NCI-H2196 (cell line): Measurements from ENCODE around the gene TUB.
A peak's percentile ranks its signal among the peaks of the same experiment; 100 is the strongest.

Source experiments
- DNase-seq: peaks from one replicate; lab custom pipeline; 2025; ENCODE audit not compliant: unreplicated experiment; lab: John Stamatoyannopoulos, UW

The TUB gene

GRCh38 chr11:8105133-8105532, 24.1 kb downstream of the TUB start:
- DNase-seq, result no peak

DNA sequence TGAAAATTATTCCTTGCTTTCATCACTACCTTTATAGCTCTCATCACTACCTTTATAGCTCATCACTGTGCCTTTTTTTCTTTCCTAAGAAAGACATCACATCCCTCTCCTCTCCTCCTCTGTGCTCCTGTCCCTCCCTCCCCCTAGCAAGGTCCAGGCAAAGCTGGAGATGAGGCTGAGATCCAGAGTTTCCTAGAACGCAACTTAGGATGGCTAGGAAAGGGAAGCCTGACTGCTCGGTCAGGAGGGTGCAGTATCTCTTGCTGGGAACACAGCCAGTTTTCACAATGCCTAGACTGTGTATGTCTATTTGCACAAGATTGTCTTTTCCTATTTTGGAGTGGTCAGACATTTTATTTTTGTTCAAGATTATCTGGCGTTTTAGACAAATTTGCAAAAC, 24.7 kb downstream of the TUB start:
- DNase-seq, result no peak

- DNase-seq, result no peak
Observed at GRCh38 chr11:8106679-8107078, 25.7 kb downstream of the TUB start.

GRCh38 chr11:8107642-8108041, 26.6 kb downstream of the TUB start:
- no peak for DNase-seq

DNA sequence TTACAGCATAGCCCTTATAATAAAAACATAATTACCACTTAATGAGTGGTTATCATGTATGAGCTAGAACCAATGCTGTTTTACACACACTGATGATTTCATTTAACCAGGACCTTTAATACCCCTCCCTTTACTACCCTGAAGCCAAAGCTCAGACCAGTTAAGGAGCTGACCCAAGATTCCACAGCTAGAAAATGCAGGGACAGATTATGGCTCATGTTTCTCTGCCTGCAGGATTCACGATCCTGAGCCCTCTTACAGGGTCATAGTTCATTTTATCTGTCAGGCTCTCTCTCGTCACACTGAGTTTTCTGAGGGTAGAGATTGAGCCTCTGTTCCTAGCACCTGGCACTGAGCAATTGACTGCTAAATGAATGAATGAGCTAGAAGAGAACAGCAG, 27.4 kb downstream of the TUB start:
- no peak for DNase-seq

- DNase-seq, result no peak
Observed at GRCh38 chr11:8109675-8110074, 28.7 kb downstream of the TUB start.

GRCh38 chr11:8110396-8110795, 29.4 kb downstream of the TUB start:
- peak; percentile 44 for DNase-seq

- DNase-seq, result no peak
Observed at GRCh38 chr11:8111636-8112035, 30.6 kb downstream of the TUB start.

DNA sequence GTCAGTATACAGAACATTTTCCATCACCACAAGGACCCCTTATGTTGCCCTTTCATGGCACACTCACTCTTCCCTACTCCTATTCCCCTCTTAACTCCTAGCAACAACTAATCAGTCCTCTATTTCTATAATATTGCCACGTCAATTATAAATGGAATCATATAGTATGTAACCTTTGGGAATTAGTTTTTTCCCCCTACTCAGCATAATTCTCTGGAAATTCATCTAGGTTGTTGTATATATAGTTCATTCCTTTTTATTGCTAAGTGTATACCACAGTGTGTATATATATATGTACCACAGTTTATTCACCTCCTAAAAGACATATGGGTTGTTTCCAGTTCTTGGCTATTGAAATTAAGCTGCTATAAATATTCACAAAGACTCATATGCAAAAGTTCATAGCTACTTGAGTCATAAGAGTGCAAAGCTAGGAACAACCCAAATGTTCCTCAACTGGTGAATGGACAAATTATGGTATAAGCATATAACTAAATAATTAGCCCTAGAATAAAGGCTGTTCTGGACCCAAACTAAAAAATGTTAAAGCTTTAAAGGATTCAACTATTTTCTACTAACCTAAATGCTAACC, 41.3 kb downstream of the TUB start:
- DNase-seq, result no peak

DNA sequence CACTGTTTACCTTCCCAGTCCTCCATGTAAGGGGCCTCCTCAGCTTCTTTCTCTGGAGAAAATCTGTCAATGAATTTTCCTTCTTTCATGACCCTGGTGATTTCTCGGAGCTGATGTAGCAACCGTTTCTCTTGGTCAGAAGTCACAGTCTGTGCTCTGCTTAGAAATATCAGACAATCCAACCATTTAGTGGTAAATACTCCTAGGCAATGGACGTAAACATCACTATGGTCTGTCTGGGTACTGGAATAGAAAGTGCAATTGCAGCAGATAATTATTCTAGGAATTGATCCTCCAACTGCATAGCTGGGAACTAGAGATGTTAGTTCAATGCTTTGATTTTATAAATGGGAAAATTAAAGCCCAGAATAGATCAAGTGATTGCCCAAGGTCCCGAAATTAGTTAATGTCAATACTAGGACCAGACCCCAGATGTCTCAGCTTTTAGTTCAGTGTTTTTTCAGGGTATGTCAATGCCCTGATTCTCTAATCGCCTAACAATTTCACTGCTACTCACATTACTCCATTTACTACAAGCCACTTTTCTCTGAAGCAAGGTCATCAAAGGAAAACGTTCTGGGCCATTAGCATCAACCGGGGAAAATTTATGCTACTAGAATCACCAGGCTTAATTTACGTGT, 45.8 kb downstream of the TUB start:
- no peak for DNase-seq

DNA sequence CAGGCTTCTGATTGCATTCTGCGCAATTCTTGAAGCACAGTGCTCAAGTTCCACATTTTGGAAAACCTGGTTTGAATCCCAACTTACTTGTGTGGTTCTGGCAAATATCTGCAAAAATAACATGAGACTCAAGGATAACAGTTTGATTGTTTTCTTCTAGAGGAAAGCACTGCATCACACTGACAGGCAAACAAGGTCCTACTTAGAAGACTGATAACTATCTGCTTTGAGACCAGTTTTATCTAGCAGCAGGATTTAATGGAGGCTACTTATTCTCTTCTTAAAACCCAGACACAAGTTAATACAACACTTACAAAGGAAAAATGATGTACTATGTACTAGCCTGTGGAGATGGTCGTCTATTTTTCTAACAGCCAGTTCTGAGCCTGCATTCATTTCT, 46.4 kb downstream of the TUB start:
- DNase-seq, result no peak

- DNase-seq, result no peak
Observed at GRCh38 chr11:8138526-8138925, 57.5 kb downstream of the TUB start.

DNA sequence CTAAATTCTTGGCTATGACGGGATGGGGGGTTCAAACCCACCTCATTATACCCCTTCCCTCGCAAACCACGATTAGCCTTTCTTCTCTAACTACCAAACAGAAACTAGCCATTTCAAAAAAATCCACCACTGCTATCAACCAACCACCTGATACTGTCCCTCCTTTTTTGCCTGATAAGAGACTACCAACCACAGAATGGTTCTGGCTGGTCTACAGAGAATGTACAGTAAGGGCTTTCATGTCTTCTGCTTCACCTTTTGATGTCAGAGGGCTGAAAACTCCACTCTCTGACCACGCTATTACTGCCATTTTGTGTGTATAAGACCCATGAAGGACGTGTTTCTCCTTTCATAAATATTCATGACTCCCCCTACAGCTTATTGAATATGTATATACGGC, 68.7 kb downstream of the TUB start:
- DNase-seq, result no peak
